Measurements from ENCODE around the gene DOCK4.

DOCK4 gene

GRCh38 chr7:111734954-111735660, 471.1 kb downstream of the DOCK4 start:
- DNase-seq (ENCODE audit: low read depth in 1 of 2, low spot score in 1 of 2): no peak
- TF ChIP-seq JUND (IDR thresholded peaks at IDR 0.05; ENCODE audit: low read depth): no peak
- in situ Hi-C loops (cut with HindIII; ENCODE audit: low pct_unique_long_range_greater_than_20kb, low sequenced_read_pairs): no loop called here

- no peak for DNase-seq (ENCODE audit: low read depth in 1 of 2, low spot score in 1 of 2)
- in situ Hi-C loops (cut with HindIII; ENCODE audit: low pct_unique_long_range_greater_than_20kb, low sequenced_read_pairs): no loop called here
- TF ChIP-seq JUND (IDR thresholded peaks at IDR 0.05; ENCODE audit: low read depth): no peak
These were observed 473.3 kb downstream of the DOCK4 start for GRCh38 chr7:111732923-111733322.

DNA sequence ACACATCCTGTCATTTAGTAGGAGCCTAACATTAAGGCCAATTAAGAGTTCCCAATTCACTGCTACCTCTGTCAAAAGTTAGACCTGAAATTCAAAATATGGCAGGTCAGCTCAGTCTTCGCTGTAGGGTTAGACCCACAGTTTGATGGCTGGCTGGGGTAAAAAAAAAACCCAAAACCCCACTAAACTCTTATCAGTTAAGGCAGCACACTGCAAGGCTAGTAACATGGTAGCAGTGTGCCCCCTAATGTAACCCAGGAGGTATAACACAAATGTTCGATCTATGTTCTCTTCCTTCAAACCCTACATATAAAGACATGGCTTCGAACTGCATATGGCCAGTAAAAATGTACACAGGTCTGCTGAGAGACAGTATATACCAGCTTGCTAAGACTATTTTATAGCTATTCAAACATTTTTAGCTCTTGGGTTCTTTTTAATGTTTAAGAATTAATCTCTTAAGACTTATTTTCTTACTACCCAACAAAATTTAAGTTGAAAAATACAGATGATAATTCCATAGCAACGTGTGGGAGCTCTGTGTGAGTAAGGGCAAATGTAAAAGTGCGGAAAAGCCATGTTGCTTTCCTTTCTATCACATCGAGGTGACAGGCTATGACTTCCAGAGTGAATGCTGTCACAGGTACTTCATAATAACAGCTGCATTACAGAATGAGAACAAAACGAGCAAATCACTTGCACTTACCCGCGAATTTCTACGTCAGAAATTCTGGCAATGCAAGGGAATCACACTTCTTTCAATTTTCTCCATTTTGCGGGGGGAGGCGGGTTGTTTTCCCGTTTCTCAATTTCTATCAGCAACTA, 475.5 kb downstream of the DOCK4 start:
- no peak for TF ChIP-seq JUND (IDR thresholded peaks at IDR 0.05; ENCODE audit: low read depth)
- DNase-seq (ENCODE audit: low read depth in 1 of 2, low spot score in 1 of 2): peak in 1 of 2 experiments; percentile 45
- in situ Hi-C loops (cut with HindIII; ENCODE audit: low pct_unique_long_range_greater_than_20kb, low sequenced_read_pairs): no loop called here

GRCh38 chr7:111730057-111730456, 476.1 kb downstream of the DOCK4 start:
- in situ Hi-C loops (cut with HindIII; ENCODE audit: low pct_unique_long_range_greater_than_20kb, low sequenced_read_pairs): no loop called here
- TF ChIP-seq JUND (IDR thresholded peaks at IDR 0.05; ENCODE audit: low read depth): no peak
- DNase-seq (ENCODE audit: low read depth in 1 of 2, low spot score in 1 of 2): no peak

DNA sequence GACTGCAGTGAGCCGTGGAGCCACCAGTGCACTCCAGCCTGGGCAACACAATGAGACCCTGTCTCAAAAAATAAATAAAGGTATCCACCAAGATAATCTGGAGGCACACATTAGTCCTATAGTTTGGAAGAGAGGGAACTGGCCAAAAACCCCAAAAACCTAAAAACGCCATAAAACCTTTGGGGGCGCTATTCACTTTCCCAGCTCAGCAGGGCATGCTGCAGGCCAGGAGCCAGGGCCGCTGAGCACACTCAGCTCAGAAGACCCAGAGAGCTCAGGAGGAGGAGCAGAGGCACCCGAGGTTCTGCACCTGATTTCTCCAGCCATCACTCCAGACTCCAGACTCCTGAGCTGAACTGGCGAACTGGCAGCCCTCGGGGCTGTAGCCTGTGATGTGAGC, 476.7 kb downstream of the DOCK4 start:
- DNase-seq (ENCODE audit: low read depth in 1 of 2, low spot score in 1 of 2): no peak
- TF ChIP-seq JUND (IDR thresholded peaks at IDR 0.05; ENCODE audit: low read depth): no peak
- in situ Hi-C loops (cut with HindIII; ENCODE audit: low pct_unique_long_range_greater_than_20kb, low sequenced_read_pairs): no loop called here

GRCh38 chr7:111728635-111728995, 477.6 kb downstream of the DOCK4 start:
- no peak for DNase-seq (ENCODE audit: low read depth in 1 of 2, low spot score in 1 of 2)
- in situ Hi-C loops (cut with HindIII; ENCODE audit: low pct_unique_long_range_greater_than_20kb, low sequenced_read_pairs): no loop called here
- no peak for TF ChIP-seq JUND (IDR thresholded peaks at IDR 0.05; ENCODE audit: low read depth)

GRCh38 chr7:111727905-111728634, 478.1 kb downstream of the DOCK4 start:
- in situ Hi-C loops (cut with HindIII; ENCODE audit: low pct_unique_long_range_greater_than_20kb, low sequenced_read_pairs): no loop called here
- TF ChIP-seq JUND (IDR thresholded peaks at IDR 0.05; ENCODE audit: low read depth): no peak
- no peak for DNase-seq (ENCODE audit: low read depth in 1 of 2, low spot score in 1 of 2)

DNA sequence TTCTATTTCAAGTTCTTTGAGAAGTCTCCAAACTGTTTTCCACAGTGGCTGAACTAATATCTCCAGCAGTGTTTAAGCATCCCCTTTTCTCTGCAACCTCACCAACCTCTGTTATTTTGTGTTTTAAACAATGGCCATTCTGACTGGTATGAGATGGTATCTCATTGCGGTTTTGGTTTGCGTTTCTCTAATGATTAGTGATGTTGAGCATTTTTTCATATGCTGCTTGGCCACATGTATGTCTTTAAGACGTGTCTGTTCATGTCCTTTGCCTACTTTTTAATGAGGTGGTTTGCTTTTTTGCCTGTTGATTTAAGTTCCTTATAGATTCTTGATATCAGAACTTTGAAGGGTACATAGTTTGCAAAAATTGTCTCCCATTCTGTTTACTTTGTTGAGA, 487.3 kb downstream of the DOCK4 start:
- no peak for DNase-seq (ENCODE audit: low read depth in 1 of 2, low spot score in 1 of 2)
- TF ChIP-seq JUND (IDR thresholded peaks at IDR 0.05; ENCODE audit: low read depth): no peak
- in situ Hi-C loops (cut with HindIII; ENCODE audit: low pct_unique_long_range_greater_than_20kb, low sequenced_read_pairs): no loop called here

DNA sequence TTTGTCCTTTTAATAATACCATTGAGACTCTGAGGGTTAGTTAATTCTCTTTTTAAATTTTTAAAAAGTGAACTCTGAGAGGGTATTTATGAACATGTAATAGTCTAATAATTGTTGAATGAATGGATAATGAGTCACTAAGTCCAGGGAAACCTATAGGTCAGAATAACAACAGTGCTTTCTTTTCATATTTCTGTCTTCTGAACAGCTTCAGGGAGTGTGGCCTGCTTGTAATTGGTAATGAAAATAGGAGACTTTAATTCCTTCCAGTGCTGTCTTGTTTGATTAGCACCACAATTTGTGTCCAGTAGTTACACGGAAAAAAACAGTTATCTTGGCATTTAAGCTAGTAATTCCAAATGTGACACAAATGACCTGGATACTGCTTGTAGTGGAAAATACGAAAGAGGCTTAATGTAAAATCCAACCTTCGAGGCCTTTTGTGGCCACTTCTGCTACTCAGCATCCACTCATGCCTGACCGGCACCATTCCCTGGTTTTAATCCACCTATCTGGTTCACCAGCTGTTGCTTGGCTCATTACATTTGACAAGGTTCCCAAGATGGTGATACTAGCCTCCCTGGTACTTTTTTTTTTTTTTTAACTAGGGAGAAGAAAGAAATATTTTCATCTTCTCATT, 494.7 kb downstream of the DOCK4 start:
- no peak for TF ChIP-seq JUND (IDR thresholded peaks at IDR 0.05; ENCODE audit: low read depth)
- no peak for DNase-seq (ENCODE audit: low read depth in 1 of 2, low spot score in 1 of 2)
- in situ Hi-C loops (cut with HindIII; ENCODE audit: low pct_unique_long_range_greater_than_20kb, low sequenced_read_pairs): no loop called here

DNA sequence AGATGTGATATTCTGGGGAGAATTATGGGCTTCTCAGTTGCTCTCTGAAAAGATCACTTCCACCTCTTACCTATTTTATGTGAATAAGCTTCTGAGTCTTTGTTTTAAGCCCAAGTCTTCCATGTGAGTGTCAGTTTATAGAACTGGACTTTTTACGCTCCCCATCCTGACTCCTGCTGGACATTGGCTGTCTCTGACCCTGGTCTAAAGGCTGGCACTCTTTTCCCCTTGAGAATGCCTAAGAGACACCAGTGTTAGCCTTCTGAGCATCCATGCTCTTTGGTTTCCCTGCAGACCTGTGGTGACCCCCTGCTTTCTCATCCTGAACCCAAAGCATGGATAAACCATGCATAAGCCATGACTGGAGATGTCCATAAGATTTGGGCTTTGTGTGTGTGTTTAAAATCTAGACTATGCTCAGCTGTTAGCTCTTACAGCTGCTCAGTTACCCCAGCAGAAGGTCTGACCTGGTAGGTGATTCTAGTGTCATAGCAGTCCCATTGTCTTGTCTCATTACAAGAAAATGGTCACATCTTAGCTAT, 495.3 kb downstream of the DOCK4 start:
- DNase-seq (ENCODE audit: low read depth in 1 of 2, low spot score in 1 of 2): no peak
- in situ Hi-C loops (cut with HindIII; ENCODE audit: low pct_unique_long_range_greater_than_20kb, low sequenced_read_pairs): no loop called here
- TF ChIP-seq JUND (IDR thresholded peaks at IDR 0.05; ENCODE audit: low read depth): no peak

GRCh38 chr7:111708072-111708471, 498.1 kb downstream of the DOCK4 start:
- in situ Hi-C loops (cut with HindIII; ENCODE audit: low pct_unique_long_range_greater_than_20kb, low sequenced_read_pairs): no loop called here
- TF ChIP-seq JUND (IDR thresholded peaks at IDR 0.05; ENCODE audit: low read depth): no peak
- DNase-seq (ENCODE audit: low read depth in 1 of 2, low spot score in 1 of 2): no peak

- in situ Hi-C loops (cut with HindIII; ENCODE audit: low pct_unique_long_range_greater_than_20kb, low sequenced_read_pairs): no loop called here
- DNase-seq (ENCODE audit: low read depth in 1 of 2, low spot score in 1 of 2): no peak
- no peak for TF ChIP-seq JUND (IDR thresholded peaks at IDR 0.05; ENCODE audit: low read depth)
These were observed 500.4 kb downstream of the DOCK4 start for GRCh38 chr7:111705807-111706206.
